GM12872 (cell line): ENCODE measurements around the gene RNF149.

Experiments
- TF ChIP-seq, protein P1 (sequence below): IDR thresholded peaks from 3 replicates; pipeline ENCODE4 v1.5.1; 2011; ENCODE audit warnings: low read depth, mild to moderate bottlenecking, low read length, moderate library complexity; ENCODE audit not compliant: insufficient read depth

Gene RNF149

GRCh38 chr2:101307503-101307902 lies 998 bp downstream of the RNF149 start:
- TF ChIP-seq, protein P1, sequence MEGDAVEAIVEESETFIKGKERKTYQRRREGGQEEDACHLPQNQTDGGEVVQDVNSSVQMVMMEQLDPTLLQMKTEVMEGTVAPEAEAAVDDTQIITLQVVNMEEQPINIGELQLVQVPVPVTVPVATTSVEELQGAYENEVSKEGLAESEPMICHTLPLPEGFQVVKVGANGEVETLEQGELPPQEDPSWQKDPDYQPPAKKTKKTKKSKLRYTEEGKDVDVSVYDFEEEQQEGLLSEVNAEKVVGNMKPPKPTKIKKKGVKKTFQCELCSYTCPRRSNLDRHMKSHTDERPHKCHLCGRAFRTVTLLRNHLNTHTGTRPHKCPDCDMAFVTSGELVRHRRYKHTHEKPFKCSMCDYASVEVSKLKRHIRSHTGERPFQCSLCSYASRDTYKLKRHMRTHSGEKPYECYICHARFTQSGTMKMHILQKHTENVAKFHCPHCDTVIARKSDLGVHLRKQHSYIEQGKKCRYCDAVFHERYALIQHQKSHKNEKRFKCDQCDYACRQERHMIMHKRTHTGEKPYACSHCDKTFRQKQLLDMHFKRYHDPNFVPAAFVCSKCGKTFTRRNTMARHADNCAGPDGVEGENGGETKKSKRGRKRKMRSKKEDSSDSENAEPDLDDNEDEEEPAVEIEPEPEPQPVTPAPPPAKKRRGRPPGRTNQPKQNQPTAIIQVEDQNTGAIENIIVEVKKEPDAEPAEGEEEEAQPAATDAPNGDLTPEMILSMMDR = no peak

DNA sequence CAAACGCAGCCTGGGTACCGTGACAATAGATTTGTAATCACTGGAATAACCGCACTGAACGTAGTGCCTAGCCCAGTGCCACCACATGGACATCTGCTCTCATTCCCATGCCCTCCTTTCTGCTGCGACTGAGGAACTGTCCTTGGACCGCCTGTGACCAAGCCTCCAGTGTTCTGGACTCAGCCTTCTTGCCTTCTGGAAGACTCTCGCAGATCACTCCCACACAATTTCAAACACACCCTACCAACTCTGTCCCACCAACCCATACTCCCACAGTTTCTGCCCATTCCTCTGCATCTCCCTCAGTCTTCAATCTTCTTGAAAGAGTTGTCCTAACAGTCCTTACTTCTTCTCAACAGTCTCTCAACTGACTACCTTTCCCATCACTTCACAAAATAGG lies 2.1 kb downstream of the RNF149 start:
- TF ChIP-seq, protein P1 = no peak

GRCh38 chr2:101305492-101306078 lies 2.9 kb downstream of the RNF149 start:
- TF ChIP-seq, protein P1 = no peak

GRCh38 chr2:101305035-101305434 lies 3.5 kb downstream of the RNF149 start:
- TF ChIP-seq, protein P1 = no peak

- TF ChIP-seq, protein P1 = no peak
Observed at GRCh38 chr2:101303688-101304087, 4.8 kb downstream of the RNF149 start.

DNA sequence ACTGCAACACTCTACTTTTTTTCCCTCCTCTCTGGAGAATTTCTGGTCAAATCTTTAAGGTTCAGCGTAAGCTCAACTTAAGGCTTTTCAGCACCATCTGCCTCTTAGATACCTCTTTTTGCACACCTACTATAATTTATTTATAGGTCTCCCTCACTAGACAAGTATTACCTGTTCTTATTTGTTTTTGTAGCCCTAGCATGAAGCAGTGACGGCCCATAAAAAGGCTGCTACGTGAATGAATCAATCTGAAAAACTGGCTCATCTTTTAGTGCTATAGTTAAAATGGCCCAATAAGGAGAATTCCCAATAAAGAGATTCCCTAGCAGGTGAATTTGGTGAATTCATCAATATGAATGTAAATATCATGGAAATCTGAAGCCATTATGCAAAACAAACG lies 6.5 kb downstream of the RNF149 start:
- TF ChIP-seq, protein P1 = no peak

DNA sequence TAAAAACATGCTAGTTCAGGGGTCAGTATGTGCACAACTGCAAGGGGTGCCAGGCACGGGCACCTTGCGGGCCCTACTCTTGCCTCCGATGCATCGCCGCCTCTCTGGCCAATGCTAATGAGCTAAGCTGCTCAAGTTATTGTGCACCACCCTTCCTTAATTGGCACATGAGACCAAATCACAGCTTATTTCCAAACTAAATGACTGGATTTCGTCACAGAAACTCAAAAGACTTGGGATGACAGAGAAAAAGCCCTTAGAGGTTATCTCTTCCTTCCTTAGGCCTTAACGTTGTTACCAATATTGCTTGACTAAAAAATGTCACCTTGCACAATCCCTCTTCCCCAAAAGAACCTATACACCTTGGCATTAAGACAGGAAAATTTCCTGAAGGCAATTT lies 7.7 kb downstream of the RNF149 start:
- TF ChIP-seq, protein P1 = no peak
